GM18870 (cell line): ENCODE data around the gene FUS.

Source experiments
- ATAC-seq: cut with Tn5 transposase; IDR thresholded peaks from one replicate; pipeline ENCODE4 v1.9.1; 2021; ENCODE audit warnings: moderate library complexity; ENCODE audit not compliant: unreplicated experiment

The FUS gene

DNA sequence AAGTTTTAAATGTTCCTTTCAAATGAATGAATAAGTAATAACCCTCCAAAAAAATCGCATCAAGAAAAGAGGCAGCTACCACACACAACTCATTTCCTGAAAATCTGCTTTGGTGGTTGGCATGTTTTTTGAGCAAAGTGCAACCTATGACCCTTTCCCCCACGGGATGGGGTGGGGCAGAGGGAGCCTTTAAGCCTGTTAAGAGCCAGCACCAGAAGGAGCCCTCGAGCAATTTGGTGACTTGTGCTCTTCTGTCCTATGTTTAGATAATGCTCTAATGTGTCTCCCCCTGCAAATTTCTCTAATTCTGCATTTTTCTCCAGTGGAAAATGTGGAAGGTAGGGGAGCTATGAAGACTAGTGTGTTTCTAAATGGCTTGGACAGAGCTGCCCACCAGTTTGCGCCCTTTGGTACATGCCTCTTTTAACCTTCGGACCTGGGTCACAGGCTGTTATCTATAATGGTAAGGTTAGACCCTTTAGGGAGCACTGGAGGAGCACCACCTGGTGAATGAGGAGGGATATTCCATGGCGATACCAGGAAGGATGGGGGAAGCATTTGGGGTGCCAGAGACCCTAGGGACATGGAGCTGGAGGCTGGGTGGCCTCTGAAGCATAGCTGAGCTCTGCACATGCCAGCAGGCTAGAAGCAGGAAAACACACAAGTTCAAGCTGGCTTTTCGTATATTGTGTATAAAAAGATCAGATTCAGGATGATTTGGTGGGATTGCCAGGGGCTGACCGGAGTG, 21.1 kb downstream of the FUS start:
- no peak for ATAC-seq

DNA sequence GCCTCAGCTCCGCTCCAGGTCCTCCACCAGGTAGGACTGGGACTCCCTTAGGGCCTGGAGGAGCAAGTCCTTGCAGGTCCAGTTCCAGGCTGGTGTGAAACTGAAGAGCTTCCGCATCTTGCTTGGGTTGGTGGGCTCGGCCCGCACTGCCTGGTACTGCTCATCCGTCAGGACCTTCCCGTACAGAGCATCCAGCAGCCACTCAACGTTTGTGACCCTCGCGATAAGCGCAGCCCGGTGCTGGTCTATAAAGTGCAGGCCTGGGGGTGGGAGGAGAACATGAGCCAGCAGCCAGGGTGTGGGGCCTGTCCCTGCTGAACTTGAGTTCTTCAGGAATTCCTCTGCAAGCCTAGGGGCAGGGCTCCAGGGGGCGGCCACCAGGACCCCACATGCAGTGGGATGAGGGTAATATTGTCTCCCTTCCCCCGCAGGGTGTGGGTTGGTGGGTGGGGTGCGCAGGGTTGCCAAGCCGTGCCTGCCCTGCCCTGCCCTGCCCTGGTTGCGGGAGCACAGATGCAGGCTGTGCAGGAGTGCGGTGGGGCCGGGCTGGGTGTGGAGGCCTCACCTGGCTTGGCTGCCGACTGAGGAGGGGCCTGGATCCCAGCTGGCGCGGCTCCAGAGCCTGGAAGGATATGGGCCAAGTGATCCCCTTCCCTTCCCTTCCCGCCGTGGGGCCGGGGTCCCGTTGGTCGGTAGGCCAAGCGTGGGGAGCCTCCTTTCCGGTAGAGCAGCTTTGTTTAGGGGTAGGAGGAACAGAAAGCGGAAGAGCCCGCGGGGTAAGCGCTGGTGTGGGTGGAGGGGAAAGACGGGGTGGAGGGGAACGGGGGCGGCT, 21.9 kb downstream of the FUS start:
- ATAC-seq = no peak

- ATAC-seq = no peak
Measured at GRCh38 chr16:31202414-31203375, 22.8 kb downstream of the FUS start, which contains the start of gene PYCARD. PYCARD (minus strand) TSS chr16:31202760; CDS start chr16:31202690, 70 bp downstream.

- no peak for ATAC-seq
Measured at GRCh38 chr16:31204871-31205666, 25.1 kb downstream of the FUS start.

DNA sequence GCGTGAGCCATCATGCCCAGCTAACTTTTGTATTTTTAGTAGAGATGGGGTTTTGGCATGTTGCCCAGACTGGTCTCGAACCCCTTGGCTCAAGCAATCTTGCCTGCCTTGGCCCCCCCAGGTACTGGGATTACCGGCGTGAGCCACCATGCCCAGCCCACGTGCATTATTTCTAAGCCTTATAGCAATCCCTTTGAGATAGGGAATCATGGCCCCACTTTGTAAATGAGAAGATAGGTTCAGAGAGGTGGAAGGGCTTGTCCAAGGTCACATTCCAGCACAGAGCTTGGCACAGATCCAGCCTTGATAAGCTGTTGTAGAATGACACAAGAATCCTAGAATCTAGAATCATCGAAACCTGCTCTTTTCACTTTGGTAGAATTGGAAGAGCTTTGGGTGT, 26.8 kb downstream of the FUS start:
- ATAC-seq = no peak

DNA sequence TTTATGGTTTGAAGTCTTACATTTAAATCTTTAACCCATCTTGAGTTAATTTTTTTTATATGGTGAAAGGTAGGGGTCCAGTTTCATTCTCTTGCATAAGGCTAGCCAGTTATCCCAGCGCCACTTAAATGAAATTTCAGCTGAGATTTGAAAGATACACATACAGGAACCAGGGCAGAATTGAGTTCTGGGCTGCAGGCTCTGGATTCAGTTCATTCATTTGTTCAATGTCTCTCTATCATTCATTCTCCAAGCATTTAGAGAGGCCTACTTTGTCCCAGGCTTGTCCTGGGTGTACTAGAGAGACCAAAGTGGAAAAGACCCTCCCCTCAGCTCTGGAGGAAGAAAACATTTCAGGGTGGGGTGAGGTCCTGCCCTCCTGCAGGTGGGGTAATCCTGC, 33.4 kb downstream of the FUS start:
- ATAC-seq = no peak

DNA sequence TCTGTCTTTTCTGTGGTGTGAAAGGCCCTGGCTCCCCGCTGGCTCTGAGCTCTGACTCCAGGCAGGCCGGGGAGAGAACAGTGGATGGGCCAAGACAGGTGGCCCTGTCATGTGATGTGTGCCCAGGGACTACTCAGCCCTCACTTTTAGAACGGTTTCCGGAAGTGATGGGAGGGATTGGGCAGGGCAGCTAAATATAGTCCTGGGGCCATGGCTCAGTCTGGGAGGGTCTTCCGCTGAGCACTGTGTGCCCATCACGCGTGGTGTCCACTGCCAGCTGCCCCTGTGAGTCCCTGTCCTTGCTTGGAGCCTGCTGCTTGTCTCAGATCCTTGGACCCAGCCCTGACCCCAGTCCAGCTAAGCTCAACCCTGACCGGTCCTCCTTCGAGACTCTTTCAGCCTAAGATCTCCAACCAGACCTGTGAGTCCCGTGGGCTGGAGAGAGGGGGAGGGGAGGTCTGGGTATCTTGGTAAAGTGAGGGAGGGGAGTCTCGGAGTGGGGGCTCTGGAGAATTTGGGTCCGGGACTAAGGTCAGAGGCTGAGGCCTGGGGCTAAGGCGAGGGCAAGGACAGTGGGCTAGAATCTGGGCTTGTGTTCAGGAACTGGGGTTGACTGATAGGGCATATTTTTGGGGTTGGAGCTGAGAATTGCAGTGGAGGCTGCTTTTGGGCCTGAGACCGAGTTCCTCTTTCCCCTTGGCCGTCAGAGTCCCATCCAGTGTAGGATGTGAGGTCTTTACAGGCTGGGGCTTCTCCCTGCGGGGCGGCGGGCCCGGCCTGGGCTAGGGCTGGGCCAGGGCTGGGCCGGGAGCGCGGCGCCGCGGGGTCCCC, 34.2 kb downstream of the FUS start, which contains the start of gene TRIM72:
TRIM72 (plus strand) TSS at position 243 of the 831 bp plus-strand sequence. CDS start 620 bp downstream, outside the sequence.
- ATAC-seq = no peak

DNA sequence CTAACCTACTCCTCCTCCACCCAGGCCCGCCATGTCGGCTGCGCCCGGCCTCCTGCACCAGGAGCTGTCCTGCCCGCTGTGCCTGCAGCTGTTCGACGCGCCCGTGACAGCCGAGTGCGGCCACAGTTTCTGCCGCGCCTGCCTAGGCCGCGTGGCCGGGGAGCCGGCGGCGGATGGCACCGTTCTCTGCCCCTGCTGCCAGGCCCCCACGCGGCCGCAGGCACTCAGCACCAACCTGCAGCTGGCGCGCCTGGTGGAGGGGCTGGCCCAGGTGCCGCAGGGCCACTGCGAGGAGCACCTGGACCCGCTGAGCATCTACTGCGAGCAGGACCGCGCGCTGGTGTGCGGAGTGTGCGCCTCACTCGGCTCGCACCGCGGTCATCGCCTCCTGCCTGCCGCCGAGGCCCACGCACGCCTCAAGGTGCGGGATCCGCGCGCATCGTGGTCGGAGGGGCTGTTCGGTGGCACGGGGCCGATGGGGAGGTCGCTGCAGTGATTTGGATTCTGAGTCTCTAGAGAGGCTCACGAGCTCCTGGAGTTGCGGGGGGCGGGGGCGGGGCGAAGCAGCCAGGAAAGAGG, 34.9 kb downstream of the FUS start:
- ATAC-seq = no peak

GRCh38 chr16:31215287-31216162, 35.6 kb downstream of the FUS start:
- ATAC-seq = no peak

DNA sequence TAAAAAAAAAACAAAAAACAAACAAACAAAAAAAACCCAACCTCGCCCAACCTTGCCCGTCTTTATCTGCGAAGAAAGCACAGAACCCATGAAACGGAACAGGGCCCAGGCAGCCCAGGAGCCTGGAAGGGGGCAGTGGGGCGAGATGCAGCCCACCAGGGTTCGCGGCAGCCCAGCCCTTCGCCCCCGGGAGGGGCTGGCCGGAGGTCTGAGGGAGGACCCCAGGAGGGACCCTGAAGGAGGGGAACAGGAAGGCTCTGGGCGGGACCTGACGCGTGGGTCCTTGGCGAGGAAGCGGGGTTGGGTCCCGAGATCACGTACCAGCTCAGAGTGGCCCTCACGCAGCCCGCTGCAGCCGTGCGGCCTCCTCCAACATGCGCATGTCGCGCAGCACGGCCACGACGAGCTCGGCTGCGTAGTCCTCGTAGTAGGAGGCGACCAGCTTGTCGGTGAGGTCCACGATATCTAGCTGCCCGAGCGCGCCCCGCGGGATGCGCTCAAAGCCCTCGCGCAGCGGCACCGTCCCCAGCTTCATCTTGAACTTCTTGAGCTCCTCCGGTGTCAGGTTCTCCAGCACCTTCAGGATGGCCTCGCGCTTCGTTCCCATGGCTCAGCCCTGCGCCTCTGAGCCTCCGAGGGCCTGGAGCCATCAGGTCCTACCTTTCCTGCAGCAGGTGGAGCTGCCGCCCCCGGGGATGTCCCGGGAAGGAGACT, 36.6 kb downstream of the FUS start, which contains the start of gene PYDC1:
PYDC1 (minus strand) TSS at position 714 of the 714 bp plus-strand sequence; CDS start at position 607, 107 bp downstream.
- no peak for ATAC-seq

GRCh38 chr16:31217136-31217530, 37.2 kb downstream of the FUS start:
- no peak for ATAC-seq

DNA sequence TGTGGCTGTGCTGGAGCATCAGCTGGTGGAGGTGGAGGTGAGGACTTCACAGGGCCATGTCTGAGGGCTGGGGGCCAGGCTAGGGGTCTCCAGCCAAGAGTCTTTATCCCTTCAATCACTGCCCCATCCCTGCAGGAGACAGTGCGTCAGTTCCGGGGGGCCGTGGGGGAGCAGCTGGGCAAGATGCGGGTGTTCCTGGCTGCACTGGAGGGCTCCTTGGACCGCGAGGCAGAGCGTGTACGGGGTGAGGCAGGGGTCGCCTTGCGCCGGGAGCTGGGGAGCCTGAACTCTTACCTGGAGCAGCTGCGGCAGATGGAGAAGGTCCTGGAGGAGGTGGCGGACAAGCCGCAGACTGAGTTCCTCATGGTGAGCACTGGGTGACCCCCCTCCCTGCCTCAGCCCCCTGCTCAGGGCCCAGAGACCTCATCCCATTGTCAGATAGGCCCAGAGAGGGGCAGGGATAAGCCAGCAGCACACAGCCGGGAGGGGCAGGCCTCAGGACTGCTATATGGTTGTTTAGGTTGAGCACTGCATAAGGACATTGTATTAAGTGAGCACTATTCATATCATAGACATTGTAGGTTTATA, 39.3 kb downstream of the FUS start:
- ATAC-seq = no peak

- no peak for ATAC-seq
Measured at GRCh38 chr16:31221357-31222160, 41.6 kb downstream of the FUS start.

DNA sequence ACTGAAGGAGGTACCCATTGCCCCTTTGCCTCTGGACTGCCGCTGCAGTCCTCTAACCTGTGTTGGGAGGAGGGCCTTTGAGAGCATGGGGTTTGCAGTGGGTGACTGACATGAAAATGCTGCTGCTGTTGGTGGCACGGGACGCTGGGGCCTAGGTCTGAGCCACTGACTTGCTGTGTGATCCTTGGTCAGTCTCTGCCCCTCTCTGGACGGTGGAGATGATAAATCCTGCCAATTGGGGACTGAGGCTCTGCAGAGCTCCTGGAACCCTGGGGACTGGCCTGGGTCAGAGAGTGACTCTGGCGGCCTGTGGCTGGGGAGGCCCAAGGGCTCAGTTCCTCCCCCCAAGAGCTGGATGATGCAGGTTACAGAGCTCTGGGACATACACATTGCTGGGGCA, 43.1 kb downstream of the FUS start:
- no peak for ATAC-seq

DNA sequence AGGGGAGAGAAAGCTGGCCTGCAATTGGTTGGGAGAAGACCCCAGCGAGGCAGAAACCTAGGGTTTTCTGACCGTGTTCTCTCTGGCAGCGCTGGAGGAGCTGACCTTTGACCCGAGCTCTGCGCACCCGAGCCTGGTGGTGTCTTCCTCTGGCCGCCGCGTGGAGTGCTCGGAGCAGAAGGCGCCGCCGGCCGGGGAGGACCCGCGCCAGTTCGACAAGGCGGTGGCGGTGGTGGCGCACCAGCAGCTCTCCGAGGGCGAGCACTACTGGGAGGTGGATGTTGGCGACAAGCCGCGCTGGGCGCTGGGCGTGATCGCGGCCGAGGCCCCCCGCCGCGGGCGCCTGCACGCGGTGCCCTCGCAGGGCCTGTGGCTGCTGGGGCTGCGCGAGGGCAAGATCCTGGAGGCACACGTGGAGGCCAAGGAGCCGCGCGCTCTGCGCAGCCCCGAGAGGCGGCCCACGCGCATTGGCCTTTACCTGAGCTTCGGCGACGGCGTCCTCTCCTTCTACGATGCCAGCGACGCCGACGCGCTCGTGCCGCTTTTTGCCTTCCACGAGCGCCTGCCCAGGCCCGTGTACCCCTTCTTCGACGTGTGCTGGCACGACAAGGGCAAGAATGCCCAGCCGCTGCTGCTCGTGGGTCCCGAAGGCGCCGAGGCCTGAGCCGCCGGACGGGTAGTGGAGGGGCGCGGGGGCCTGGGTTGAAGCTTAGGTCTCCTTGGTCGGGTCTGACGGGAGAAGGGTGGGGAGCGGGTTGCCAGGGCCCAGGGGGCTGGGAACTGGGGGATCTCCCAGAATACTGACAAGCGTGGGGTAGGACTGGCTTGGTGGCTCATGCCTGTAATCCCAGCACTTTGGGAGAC, 44.4 kb downstream of the FUS start:
- no peak for ATAC-seq
